Hematopoietic multipotent progenitor cell treated with erythropoietin and hydrocortisone succinate and interleukin-3 and kit ligand, for 8 days (in vitro differentiated cells): Measurements from ENCODE around the gene TNN.
"Not testable (repeated sequence)": the region's sequence is repeated elsewhere in the genome, so short reads cannot be mapped to it uniquely, and the experiment has no call there.

ENCODE experiments used
- DNase-seq: peaks from one replicate; pipeline ENCODE4 v3.0.0-alpha.2; 2015

TNN gene

DNA sequence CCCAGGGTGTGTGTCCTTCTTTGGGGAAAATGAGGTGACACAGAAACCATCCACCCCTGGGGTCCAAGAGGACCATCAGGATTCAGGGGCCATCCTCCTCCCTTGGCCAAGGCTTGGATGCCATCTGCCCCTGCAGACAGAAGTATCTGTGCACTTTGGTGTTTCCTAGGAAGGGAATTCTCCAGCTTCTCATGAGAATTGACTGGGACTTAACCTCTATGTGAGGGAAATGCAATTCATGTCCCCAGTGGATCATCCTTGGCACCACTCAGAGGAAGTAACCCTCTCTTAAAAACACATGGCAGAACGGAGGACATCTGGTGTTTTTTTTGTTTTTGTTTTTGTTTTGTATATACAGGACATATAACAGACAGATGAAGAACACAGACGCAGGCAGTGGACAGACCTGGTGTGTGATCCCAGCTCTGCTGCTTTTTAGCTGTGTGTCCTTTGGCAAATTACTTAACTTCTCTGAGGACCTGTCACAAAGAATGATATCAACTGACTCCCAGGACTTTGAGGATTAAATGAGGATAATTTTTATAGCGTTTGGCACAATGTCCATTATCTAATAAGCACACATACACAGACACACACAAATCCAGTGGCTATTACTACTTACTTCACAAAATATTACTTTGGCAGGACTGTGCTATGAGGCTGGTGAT lies 3.8 kb downstream of the TNN start:
- DNase-seq, result no peak

DNA sequence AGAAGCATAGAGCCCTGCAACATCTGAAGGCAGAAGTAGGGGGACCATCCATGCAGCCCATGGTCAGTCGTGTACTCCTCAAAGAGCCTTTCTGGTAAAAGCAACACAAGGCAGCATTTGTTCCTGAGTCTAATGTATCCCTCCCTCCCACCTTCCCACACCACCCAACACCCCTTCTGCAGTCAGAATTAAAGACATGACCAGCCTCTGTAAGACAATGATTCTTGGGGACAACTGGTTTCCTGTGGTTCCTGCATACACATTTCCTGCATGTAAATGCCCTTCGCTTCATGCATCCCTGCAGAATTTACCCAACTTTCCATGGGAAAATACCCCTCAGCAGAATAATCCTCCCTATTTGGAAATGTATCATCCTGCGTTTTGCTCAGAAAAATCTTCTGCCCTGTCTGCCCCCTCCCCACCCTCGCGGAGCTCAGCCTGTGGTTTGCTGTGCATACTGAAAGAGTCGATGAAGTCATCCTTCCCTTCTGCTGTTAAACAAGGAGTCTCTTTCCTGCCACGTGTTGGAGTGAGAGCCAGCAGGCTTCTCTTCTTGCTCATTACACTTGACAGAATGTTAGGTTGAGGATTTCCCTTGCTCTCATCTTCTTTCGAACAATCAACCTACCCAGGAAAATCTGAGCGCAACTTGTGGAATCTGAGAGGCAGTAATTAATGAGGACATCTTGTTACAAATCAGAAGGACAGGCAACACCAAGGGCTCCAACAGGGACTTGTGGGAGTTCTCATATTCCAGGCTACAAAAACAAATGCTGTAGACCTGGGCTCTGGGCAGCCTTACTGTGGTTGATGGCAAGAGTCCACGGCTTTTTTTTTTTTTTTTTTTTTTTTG lies 4.7 kb downstream of the TNN start:
- DNase-seq, result no peak

- no peak for DNase-seq
These were observed 5.4 kb downstream of the TNN start for GRCh38 chr1:175073061-175073460.

DNA sequence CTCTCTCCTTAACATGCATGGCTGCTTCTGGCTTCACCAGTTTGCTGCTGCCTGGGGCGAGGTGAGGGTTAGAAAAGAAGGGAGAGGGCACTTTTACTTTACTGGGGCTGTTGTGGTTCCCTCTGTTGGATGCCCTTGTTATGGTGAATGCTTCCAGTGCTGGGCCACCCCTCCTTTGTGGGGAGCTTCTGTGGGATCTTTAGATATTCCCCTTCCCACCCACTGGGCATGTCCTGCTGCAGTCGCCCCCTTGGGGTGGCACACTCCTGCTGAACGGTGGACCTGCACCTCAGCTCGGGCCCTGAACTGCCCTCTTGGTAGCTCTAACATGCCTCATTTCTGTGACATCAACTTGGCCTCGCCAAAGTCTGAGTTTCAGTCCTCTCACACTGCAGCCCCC lies 6.0 kb downstream of the TNN start:
- DNase-seq, result no peak

- DNase-seq, result no peak
These were observed 8.2 kb downstream of the TNN start for GRCh38 chr1:175075572-175076568.

- no peak for DNase-seq
These were observed 9.9 kb downstream of the TNN start for GRCh38 chr1:175077356-175078030.

DNA sequence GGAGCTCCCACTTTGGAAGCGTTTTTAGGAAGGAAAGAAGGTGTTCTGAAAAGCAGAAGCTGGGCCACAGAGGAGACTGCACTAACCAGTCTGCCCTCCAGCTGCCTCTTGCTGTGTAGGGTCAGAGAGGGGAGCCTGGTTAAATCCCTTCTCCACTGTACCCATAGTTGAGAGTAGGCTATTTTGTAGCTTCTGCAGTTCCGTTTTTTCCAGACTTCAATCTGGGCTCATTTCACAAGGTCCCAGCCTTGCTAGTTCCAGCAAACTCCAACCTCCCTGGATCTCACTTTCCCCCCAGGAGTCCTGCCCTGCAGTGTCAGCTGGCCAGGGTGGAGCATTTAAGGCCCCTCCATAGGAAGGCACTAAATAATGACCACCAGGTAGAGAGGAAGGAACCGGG lies 11.0 kb downstream of the TNN start:
- no peak for DNase-seq

DNA sequence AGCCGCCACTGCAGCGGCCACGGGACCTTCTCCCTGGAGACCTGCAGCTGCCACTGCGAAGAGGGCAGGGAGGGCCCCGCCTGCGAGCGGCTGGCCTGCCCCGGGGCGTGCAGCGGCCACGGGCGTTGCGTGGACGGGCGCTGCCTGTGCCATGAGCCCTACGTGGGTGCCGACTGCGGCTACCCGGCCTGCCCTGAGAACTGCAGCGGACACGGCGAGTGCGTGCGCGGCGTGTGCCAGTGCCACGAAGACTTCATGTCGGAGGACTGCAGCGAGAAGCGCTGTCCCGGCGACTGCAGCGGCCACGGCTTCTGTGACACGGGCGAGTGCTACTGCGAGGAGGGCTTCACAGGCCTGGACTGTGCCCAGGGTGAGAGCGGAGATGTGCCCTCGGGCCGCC lies 11.7 kb downstream of the TNN start:
- DNase-seq, result no peak

DNA sequence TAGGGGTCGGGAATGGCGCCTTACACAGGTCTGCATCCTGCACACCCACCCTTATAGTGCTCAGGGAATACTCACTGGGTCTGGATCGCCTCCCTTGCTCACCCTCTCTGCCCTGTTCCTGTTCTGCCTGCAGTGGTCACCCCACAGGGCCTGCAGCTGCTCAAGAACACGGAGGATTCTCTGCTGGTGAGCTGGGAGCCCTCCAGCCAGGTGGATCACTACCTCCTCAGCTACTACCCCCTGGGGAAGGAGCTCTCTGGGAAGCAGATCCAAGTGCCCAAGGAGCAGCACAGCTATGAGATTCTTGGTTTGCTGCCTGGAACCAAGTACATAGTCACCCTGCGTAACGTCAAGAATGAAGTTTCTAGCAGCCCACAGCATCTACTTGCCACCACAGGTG lies 12.4 kb downstream of the TNN start:
- DNase-seq, result no peak

DNA sequence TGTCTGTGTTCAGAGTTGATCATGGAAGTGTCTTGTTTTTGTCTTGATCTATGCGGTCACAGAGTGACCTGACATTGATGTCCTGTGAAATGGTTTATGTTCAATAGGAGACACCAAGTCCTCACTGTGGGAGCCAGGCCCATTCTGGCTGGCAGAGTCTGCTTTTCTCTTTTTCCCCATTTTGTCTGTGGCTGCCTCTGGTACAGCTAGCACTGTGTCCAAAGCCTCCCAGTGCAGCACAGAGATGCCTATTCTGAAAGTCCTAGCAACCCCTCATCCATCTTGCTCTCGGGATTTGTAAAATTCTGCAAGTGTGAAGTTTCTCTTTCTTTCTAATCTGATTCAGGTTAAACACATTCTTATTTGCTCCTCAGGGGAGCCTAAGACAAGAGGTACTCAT lies 14.3 kb downstream of the TNN start:
- no peak for DNase-seq

GRCh38 chr1:175088525-175088951 lies 20.9 kb downstream of the TNN start:
- DNase-seq, result no peak

DNA sequence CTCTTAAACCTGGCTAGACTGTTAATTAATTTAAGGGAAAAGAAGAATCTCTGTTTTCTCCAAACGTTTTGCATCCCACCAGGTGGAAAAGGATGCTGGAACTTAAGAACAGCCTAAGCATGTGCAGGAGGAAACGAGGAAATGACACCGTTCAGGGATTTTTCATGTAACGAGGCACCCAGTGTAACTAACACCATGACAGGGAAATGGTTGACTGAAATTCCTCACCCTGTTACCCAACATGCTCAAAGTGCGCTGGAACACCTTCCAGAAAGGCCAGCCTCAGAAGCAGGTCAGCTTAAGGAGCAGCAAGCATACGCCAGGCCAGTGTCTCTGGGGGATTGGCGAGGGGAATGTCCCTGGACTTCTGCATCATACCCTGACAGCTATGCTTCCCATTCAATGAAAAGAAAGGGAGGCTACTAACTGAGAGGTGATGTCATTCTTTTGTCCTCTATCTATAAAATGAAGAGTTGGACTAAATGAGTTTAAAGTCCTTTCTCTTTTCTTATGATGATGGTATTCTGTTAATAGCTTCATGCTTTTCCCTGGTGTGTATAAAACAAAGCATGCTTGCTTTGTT lies 21.6 kb downstream of the TNN start:
- no peak for DNase-seq

GRCh38 chr1:175090780-175091179 lies 23.1 kb downstream of the TNN start:
- DNase-seq, result no peak

DNA sequence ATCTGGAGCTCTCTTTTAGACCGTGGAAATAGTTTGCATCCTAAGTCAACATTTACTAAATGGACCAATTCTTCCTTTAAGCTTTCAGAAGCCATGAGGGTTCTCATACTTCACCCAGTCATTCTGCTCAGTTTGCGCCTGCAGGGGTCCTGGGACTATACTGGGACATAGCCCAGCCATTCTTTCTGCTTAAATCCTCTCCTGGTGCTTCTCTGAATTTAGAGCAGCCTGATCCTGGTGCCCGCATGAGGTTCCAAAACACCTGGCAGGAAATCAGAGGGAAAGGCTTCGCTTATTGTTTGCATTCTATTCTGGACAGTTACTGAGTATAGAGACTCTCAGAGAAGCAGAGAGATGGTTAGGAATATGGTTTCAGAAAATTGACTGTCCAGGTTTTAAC lies 27.0 kb downstream of the TNN start:
- no peak for DNase-seq

GRCh38 chr1:175095069-175095468 lies 27.4 kb downstream of the TNN start:
- DNase-seq, result no peak

DNA sequence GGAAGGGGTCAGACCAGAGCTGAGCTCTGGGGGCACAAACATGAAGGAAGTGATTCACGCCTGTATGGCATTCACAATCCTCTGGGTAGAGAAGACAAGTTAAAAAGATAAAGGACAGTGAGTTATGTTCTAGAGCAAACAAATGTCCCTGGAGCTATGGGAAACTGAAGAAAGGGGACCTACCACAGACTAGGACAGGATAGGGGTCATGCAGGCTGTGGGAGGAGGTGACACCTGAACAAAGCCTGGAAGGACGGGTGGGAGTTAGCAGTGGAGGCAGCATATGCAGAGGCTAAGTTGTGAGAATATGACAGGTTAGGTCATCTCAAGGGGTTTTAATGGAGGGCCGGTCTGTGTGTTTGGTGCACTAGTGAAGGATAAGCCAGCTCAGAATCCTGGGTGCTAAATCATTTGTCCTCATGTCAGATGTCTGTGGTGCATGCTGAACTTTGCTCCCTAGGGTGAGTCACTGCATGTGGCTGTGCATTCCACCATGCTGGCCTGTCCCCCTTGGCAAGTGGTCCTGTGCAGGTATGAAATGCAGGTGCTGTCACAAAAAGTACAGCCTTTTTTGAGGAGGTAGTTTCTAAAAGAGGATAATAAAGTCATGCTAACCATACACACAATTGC lies 28.5 kb downstream of the TNN start:
- no peak for DNase-seq

DNA sequence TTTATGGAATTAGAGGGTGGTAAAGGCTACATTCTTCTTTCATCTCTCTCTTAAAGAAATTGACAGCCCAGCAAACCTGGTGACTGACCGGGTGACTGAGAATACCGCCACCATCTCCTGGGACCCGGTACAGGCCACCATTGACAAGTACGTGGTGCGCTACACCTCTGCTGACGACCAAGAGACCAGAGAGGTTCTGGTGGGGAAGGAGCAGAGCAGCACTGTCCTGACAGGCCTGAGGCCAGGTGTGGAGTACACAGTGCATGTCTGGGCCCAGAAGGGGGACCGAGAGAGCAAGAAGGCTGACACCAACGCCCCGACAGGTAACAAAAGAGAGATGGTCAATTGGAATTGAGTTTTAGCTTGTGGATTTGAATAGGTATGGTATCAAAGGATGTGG lies 29.7 kb downstream of the TNN start:
- DNase-seq, result no peak

- DNase-seq, result no peak
These were observed 32.3 kb downstream of the TNN start for GRCh38 chr1:175099916-175100315.

- not testable (repeated sequence) for DNase-seq
These were observed 34.5 kb downstream of the TNN start for GRCh38 chr1:175102166-175102565.

DNA sequence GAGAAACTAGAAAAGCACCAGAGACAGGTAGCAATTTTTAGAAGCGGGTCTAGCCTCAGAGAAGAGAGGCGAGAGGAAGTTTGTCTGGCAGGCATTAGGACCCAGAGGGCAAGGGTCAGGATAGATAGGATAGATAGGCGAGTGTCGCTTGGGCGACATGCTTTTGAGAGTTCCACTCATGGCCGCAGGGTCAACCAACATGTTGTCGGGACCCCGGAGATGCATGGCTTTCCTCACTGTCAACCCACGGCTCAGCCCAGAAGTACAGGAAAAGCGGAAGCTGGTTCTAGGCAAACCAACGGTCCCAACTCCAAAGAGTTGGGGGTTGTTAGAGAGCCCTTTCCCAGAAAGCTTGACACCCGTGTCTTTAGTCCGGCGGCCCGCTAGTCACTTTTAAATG lies 38.9 kb downstream of the TNN start:
- not testable (repeated sequence) for DNase-seq

GRCh38 chr1:175108331-175108820 lies 40.7 kb downstream of the TNN start:
- DNase-seq, result not testable (repeated sequence)

GRCh38 chr1:175114996-175115395 lies 47.4 kb downstream of the TNN start:
- no peak for DNase-seq
